Liver (tissue), 9 donors: ENCODE data around the gene SLCO1C1. TPM values are rescaled to one million over a fixed set of nuclear protein-coding genes. Genes with fewer than 3 reads are reported as not detected.

Experiments
- DNase-seq: peaks from one replicate; pipeline ENCODE4 v3.0.0-alpha.2; 2017; ENCODE audit warnings: low spot score
- H3K27ac ChIP-seq, 2 donors: one replicate each; pipeline ENCODE4 v1.7.0; 2013; ENCODE audit warnings: inconsistent platforms in 2 of 2, low read length in 2 of 2, control low read depth in 1 of 2, low read depth in 1 of 2, mild to moderate bottlenecking in 1 of 2
- H3K27me3 ChIP-seq, 4 donors: one replicate each; pipeline versions ENCODE4 v1.6.1 to v1.7.0; 2013; ENCODE audit warnings: low read length in 3 of 4, inconsistent platforms in 1 of 4, mild to moderate bottlenecking in 1 of 4, moderate library complexity in 1 of 4; ENCODE audit not compliant: control insufficient read depth in 4 of 4, insufficient read depth in 4 of 4
- H3K36me3 ChIP-seq, 4 donors: one replicate each; pipeline versions ENCODE4 v1.6.1 to v1.7.0; 2013; ENCODE audit warnings: low read length in 3 of 4, mild to moderate bottlenecking in 3 of 4, low read depth in 1 of 4, moderate library complexity in 1 of 4; ENCODE audit not compliant: control insufficient read depth in 4 of 4, insufficient read depth in 3 of 4
- H3K4me1 ChIP-seq, 4 donors: one replicate each; pipeline versions ENCODE4 v1.6.1 to v1.7.0; 2013; ENCODE audit warnings: low read length in 3 of 4, mild to moderate bottlenecking in 3 of 4, moderate library complexity in 1 of 4; ENCODE audit not compliant: control insufficient read depth in 4 of 4, insufficient read depth in 4 of 4
- H3K4me3 ChIP-seq, 3 donors: one replicate each; pipeline versions ENCODE4 v1.6.1 to v1.7.0; 2013; ENCODE audit warnings: low read length in 3 of 3, control low read depth in 1 of 3, low read depth in 1 of 3, mild to moderate bottlenecking in 1 of 3
- H3K9ac ChIP-seq, 2 donors: one replicate each; pipeline ENCODE4 v1.7.0; 2013; ENCODE audit warnings: low read length in 2 of 2, mild to moderate bottlenecking in 2 of 2, moderate library complexity in 2 of 2, control low read depth in 1 of 2, low read depth in 1 of 2
- H3K9me3 ChIP-seq, 4 donors: one replicate each; pipeline versions ENCODE4 v1.6.1 to v1.7.0; 2013; ENCODE audit warnings: low read length in 3 of 4; ENCODE audit not compliant: control insufficient read depth in 4 of 4
- EGR1 ChIP-seq, 2 donors: IDR thresholded peaks; 2 replicates each; pipeline ENCODE4 v1.6.1; 2016 to 2018; ENCODE audit warnings: antibody characterized with exemption in 2 of 2, low read depth in 2 of 2
- FOXA1 ChIP-seq: IDR thresholded peaks from 2 replicates; pipeline ENCODE4 v1.6.1; 2016; ENCODE audit warnings: antibody characterized with exemption
- FOXA2 ChIP-seq: IDR thresholded peaks from 2 replicates; pipeline ENCODE4 v1.6.1; 2016; ENCODE audit warnings: antibody characterized with exemption
- GABPA ChIP-seq, 2 donors: IDR thresholded peaks in 1 of 2; conservative IDR thresholded peaks in 1 of 2; 2 replicates each; pipeline ENCODE4 v1.6.1; 2016; ENCODE audit warnings: antibody characterized with exemption in 2 of 2, mild to moderate bottlenecking in 1 of 2, moderate library complexity in 1 of 2
- HNF4A ChIP-seq, 2 donors: conservative IDR thresholded peaks; 2 replicates each; pipeline ENCODE4 v1.6.1; 2016; ENCODE audit warnings: antibody characterized with exemption in 2 of 2, mild to moderate bottlenecking in 2 of 2
- HNF4G ChIP-seq: IDR thresholded peaks from 2 replicates; pipeline ENCODE4 v1.6.1; 2016; ENCODE audit warnings: antibody characterized with exemption
- JUND ChIP-seq, 2 donors: IDR thresholded peaks; 2 replicates each; pipeline ENCODE4 v1.6.1; 2016; ENCODE audit warnings: antibody characterized with exemption in 2 of 2
- NR2F2 ChIP-seq: IDR thresholded peaks from 2 replicates; pipeline ENCODE4 v1.6.1; 2016; ENCODE audit warnings: antibody characterized with exemption
- RAD21 ChIP-seq, 2 donors: IDR thresholded peaks; 2 replicates each; pipeline ENCODE4 v1.6.1; 2016; ENCODE audit warnings: antibody characterized with exemption in 2 of 2, mild to moderate bottlenecking in 2 of 2
- REST ChIP-seq: IDR thresholded peaks from 2 replicates; pipeline ENCODE4 v1.6.1; 2016; ENCODE audit warnings: antibody characterized with exemption, mild to moderate bottlenecking
- RXRA ChIP-seq, 2 donors: IDR thresholded peaks; 2 replicates each; pipeline ENCODE4 v1.6.1; 2017 to 2018; ENCODE audit warnings: antibody characterized with exemption in 2 of 2, mild to moderate bottlenecking in 1 of 2
- SP1 ChIP-seq: IDR thresholded peaks from 2 replicates; pipeline ENCODE4 v1.6.1; 2018; ENCODE audit warnings: antibody characterized with exemption, mild to moderate bottlenecking
- TAF1 ChIP-seq: conservative IDR thresholded peaks from 2 replicates; pipeline ENCODE4 v1.6.1; 2016; ENCODE audit warnings: antibody characterized with exemption, mild to moderate bottlenecking
- YY1 ChIP-seq: IDR thresholded peaks from 2 replicates; pipeline ENCODE4 v1.6.1; 2016; ENCODE audit warnings: antibody characterized with exemption, mild to moderate bottlenecking
- WGBS: extraction: QIAGEN DNeasy Blood & Tissue Kit; methylation state at CpG from one replicate; pipeline ENCODE4 v1.1.7; 2013; 5-methylcytosine and 5-hydroxymethylcytosine counted together
- polyA plus RNA-seq, 2 donors: library from polyadenylated mRNA; stranded (reverse) in 1 of 2; unstranded in 1 of 2; fragments of 200-250 nt in 1 of 2; fragments of >200 nt in 1 of 2; fragmentation: Nextera tagmentation in 1 of 2; extraction: Ambion mirVana in 1 of 2; gene quantifications; one replicate each; pipeline versions ENCODE4 v1.2.1 to v1.2.3, GENCODE V29; 2013 to 2015
- total RNA-seq, 2 donors: library from RNA; depleted of rRNA; stranded (reverse); fragments of >200 nt; gene quantifications; one replicate each; pipeline ENCODE4 v1.2.3, GENCODE V29; 2014
- TF ChIP-seq, protein P1 (sequence below): IDR thresholded peaks from 2 replicates; pipeline ENCODE4 v1.6.1; 2016; ENCODE audit warnings: antibody characterized with exemption
- TF ChIP-seq, protein P2 (sequence below): IDR thresholded peaks from 2 replicates; pipeline ENCODE4 v1.6.1; 2016; ENCODE audit warnings: antibody characterized with exemption
- TF ChIP-seq, protein P3 (sequence below): IDR thresholded peaks from 2 replicates; pipeline ENCODE4 v1.6.1; 2016; ENCODE audit warnings: antibody characterized with exemption
- TF ChIP-seq, protein P4 (sequence below): fragments of 150-350 bp; IDR thresholded peaks from 2 replicates; pipeline ENCODE4 v1.5.1; 2017; ENCODE audit warnings: improper control_type of control experiment, low read depth, low read length; ENCODE audit not compliant: missing input control
- donor health status: healthy.
- donor health status: healthy.
- donor health status: healthy.
- donor health status: healthy.
- donor health status: healthy.

Gene SLCO1C1
- total and polyA plus RNA-seq, 4 donors, result not detected

GRCh38 chr12:20778969-20779368 lies 83.8 kb downstream of the SLCO1C1 start:
- H3K9me3 ChIP-seq, result no peaks in the 10 kb centered on the region
- WGBS, result 49% methylated on average over 2 of the region's 2 CpGs
- DNase-seq, result no peak
- no peaks in the 10 kb centered on the region for H3K27me3 ChIP-seq
- no peak overlapping the region for H3K9ac ChIP-seq
- peaks cover 0 to 5% (median 2%) of the 10 kb centered on the region in 4 donors for H3K4me1 ChIP-seq
- H3K4me3 ChIP-seq, result no peak overlapping the region
- no peak overlapping the region for H3K27ac ChIP-seq
- H3K36me3 ChIP-seq, result no peaks in the 10 kb centered on the region
- TF ChIP-seq GABPA (IDR thresholded peaks at IDR 0.05 in 1 of 2, conservative IDR thresholded peaks at IDR 0.05 in 1 of 2), result no peak
- no peak for TF ChIP-seq JUND (IDR thresholded peaks at IDR 0.05)
- peak; percentile 31 for TF ChIP-seq SP1
- TF ChIP-seq, protein P1, sequence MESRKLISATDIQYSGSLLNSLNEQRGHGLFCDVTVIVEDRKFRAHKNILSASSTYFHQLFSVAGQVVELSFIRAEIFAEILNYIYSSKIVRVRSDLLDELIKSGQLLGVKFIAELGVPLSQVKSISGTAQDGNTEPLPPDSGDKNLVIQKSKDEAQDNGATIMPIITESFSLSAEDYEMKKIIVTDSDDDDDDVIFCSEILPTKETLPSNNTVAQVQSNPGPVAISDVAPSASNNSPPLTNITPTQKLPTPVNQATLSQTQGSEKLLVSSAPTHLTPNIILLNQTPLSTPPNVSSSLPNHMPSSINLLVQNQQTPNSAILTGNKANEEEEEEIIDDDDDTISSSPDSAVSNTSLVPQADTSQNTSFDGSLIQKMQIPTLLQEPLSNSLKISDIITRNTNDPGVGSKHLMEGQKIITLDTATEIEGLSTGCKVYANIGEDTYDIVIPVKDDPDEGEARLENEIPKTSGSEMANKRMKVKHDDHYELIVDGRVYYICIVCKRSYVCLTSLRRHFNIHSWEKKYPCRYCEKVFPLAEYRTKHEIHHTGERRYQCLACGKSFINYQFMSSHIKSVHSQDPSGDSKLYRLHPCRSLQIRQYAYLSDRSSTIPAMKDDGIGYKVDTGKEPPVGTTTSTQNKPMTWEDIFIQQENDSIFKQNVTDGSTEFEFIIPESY, result no peak
- TF ChIP-seq, protein P2, sequence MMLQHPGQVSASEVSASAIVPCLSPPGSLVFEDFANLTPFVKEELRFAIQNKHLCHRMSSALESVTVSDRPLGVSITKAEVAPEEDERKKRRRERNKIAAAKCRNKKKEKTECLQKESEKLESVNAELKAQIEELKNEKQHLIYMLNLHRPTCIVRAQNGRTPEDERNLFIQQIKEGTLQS, result peak; percentile 64
- TF ChIP-seq HNF4A (conservative IDR thresholded peaks at IDR 0.05), result peak; percentile 50 to 60
- TF ChIP-seq FOXA1, result no peak
- peak in 1 of 2 donors; percentile 9 for TF ChIP-seq RAD21 (IDR thresholded peaks at IDR 0.05)
- no peak for TF ChIP-seq TAF1
- TF ChIP-seq FOXA2, result peak; percentile 60
- no peak for TF ChIP-seq NR2F2
- TF ChIP-seq EGR1 (IDR thresholded peaks at IDR 0.05; ENCODE audit: low read depth in 2 of 2), result no peak
- TF ChIP-seq HNF4G, result no peak
- TF ChIP-seq, protein P3, sequence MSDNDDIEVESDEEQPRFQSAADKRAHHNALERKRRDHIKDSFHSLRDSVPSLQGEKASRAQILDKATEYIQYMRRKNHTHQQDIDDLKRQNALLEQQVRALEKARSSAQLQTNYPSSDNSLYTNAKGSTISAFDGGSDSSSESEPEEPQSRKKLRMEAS, result no peak
- TF ChIP-seq RXRA (IDR thresholded peaks at IDR 0.05), result peak; percentile 61 to 68
- no peak for TF ChIP-seq REST
- TF ChIP-seq, protein P4, sequence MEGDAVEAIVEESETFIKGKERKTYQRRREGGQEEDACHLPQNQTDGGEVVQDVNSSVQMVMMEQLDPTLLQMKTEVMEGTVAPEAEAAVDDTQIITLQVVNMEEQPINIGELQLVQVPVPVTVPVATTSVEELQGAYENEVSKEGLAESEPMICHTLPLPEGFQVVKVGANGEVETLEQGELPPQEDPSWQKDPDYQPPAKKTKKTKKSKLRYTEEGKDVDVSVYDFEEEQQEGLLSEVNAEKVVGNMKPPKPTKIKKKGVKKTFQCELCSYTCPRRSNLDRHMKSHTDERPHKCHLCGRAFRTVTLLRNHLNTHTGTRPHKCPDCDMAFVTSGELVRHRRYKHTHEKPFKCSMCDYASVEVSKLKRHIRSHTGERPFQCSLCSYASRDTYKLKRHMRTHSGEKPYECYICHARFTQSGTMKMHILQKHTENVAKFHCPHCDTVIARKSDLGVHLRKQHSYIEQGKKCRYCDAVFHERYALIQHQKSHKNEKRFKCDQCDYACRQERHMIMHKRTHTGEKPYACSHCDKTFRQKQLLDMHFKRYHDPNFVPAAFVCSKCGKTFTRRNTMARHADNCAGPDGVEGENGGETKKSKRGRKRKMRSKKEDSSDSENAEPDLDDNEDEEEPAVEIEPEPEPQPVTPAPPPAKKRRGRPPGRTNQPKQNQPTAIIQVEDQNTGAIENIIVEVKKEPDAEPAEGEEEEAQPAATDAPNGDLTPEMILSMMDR, result no peak
- peak; percentile 33 for TF ChIP-seq YY1
